HEK293 (cell line): Measurements from ENCODE around the gene TRMT112.
A peak's percentile ranks its signal among the peaks of the same experiment; 100 is the strongest.

Source experiments
- CTCF ChIA-PET: fragments of 350-600 bp; formaldehyde crosslinking; extraction: SDS; loops from one replicate; lab custom pipeline; 2021; ENCODE audit warnings: antibody characterized with exemption; lab: Yijun Ruan, JAX
- POLR2A ChIA-PET: fragments of 300-600 bp; formaldehyde crosslinking; extraction: SDS; loops from one replicate; lab custom pipeline; 2020; ENCODE audit warnings: antibody characterized with exemption, inconsistent platforms; lab: Yijun Ruan, JAX
- H3K27ac ChIP-seq: fragments of 200-500 bp; sonication (Bioruptor generic); 2 replicates; pipeline ENCODE4 v1.5.1; 2014; ENCODE audit warnings: low read depth, low read length, control low read depth, inconsistent platforms; ENCODE audit errors: extremely low read depth
- H3K36me3 ChIP-seq, 2 experiments: fragments of 200-500 bp in 1 of 2; sonication (Bioruptor generic) in 1 of 2; 1 replicate in 1 of 2; 2 replicates in 1 of 2; pipeline ENCODE4 v1.5.1; 2014 to 2017; ENCODE audit warnings: inconsistent platforms in 2 of 2, low read length in 2 of 2; ENCODE audit not compliant: control insufficient read depth in 2 of 2, insufficient read depth in 1 of 2
- H3K4me1 ChIP-seq: fragments of 200-500 bp; sonication (Bioruptor generic); 2 replicates; pipeline ENCODE4 v1.5.1; 2014; ENCODE audit warnings: mild to moderate bottlenecking, low read length, inconsistent platforms; ENCODE audit not compliant: control insufficient read depth, insufficient read depth
- H3K4me3 ChIP-seq: 2 replicates; pipeline ENCODE4 v1.5.1; 2011; ENCODE audit warnings: low read depth, mild to moderate bottlenecking, control low read depth, low read length, moderate library complexity
- H3K9me3 ChIP-seq: fragments of 200-500 bp; sonication (Bioruptor generic); 2 replicates; pipeline ENCODE4 v1.5.1; 2014; ENCODE audit warnings: low read depth, low read length, inconsistent platforms; ENCODE audit not compliant: control insufficient read depth, insufficient read depth
- EGR2 ChIP-seq: fragments of 450-650 bp; formaldehyde crosslinking; IDR thresholded peaks from 2 replicates; pipeline ENCODE4 v1.5.1; 2016; ENCODE audit warnings: low read depth, missing biosample characterization, missing genetic modification characterization
- GLIS1 ChIP-seq: fragments of 450-650 bp; formaldehyde crosslinking; IDR thresholded peaks from 2 replicates; pipeline ENCODE4 v1.5.1; 2016; ENCODE audit warnings: missing biosample characterization, missing genetic modification characterization
- KLF10 ChIP-seq: fragments of 450-650 bp; IDR thresholded peaks from 2 replicates; pipeline ENCODE4 v1.5.1; 2018; ENCODE audit warnings: missing biosample characterization, mild to moderate bottlenecking, missing genetic modification characterization
- KLF9 ChIP-seq: fragments of 450-650 bp; formaldehyde crosslinking; IDR thresholded peaks from 2 replicates; pipeline ENCODE4 v1.5.1; 2016; ENCODE audit warnings: missing biosample characterization, missing genetic modification characterization, low read depth
- MZF1 ChIP-seq: fragments of 450-650 bp; formaldehyde crosslinking; IDR thresholded peaks from 2 replicates; pipeline ENCODE4 v1.5.1; 2017; ENCODE audit warnings: missing biosample characterization, missing genetic modification characterization, borderline replicate concordance
- PRDM1 ChIP-seq: fragments of 450-650 bp; formaldehyde crosslinking; IDR thresholded peaks from 2 replicates; pipeline ENCODE4; 2016; ENCODE audit warnings: missing biosample characterization, missing genetic modification characterization
- ZBTB1 ChIP-seq: fragments of 450-650 bp; formaldehyde crosslinking; IDR thresholded peaks from 2 replicates; pipeline ENCODE4 v1.5.1; 2016; ENCODE audit warnings: missing biosample characterization, missing genetic modification characterization
- ZBTB7A ChIP-seq: fragments of 450-650 bp; formaldehyde crosslinking; IDR thresholded peaks from 2 replicates; pipeline ENCODE4 v1.5.1; 2016; ENCODE audit warnings: low read depth, missing biosample characterization, missing genetic modification characterization
- ZFHX2 ChIP-seq: fragments of 450-650 bp; formaldehyde crosslinking; conservative IDR thresholded peaks from 2 replicates; pipeline ENCODE4 v1.5.1; 2016; ENCODE audit warnings: missing biosample characterization, missing genetic modification characterization
- ZFP41 ChIP-seq: fragments of 450-650 bp; formaldehyde crosslinking; IDR thresholded peaks from 2 replicates; pipeline ENCODE4 v1.5.1; 2016; ENCODE audit warnings: missing biosample characterization, missing genetic modification characterization, borderline replicate concordance
- ZNF274 ChIP-seq, 2 experiments: fragments of 200-500 bp in 1 of 2; fragments of 450-650 bp in 1 of 2; sonication (Bioruptor generic) in 1 of 2; formaldehyde crosslinking in 1 of 2; IDR thresholded peaks; 2 replicates each; pipeline versions ENCODE4 v1.5.1 to v1.6.1; 2014 to 2016; ENCODE audit warnings: borderline replicate concordance in 1 of 2, inconsistent platforms in 1 of 2, low read length in 1 of 2, missing biosample characterization in 1 of 2, missing genetic modification characterization in 1 of 2
- ZNF280D ChIP-seq: fragments of 450-650 bp; formaldehyde crosslinking; IDR thresholded peaks from 2 replicates; pipeline ENCODE4 v1.5.1; 2016; ENCODE audit warnings: missing biosample characterization, missing genetic modification characterization
- ZNF335 ChIP-seq: fragments of 450-650 bp; formaldehyde crosslinking; conservative IDR thresholded peaks from 2 replicates; pipeline ENCODE4 v1.5.1; 2016; ENCODE audit warnings: missing biosample characterization, missing genetic modification characterization
- ZNF366 ChIP-seq: fragments of 450-650 bp; formaldehyde crosslinking; conservative IDR thresholded peaks from 2 replicates; pipeline ENCODE4 v1.5.1; 2016; ENCODE audit warnings: missing biosample characterization, missing genetic modification characterization
- ZNF426 ChIP-seq: fragments of 450-650 bp; formaldehyde crosslinking; IDR thresholded peaks from 2 replicates; pipeline ENCODE4 v1.5.1; 2017; ENCODE audit warnings: missing biosample characterization, missing genetic modification characterization, mild to moderate bottlenecking, inconsistent platforms, moderate library complexity
- ZNF561 ChIP-seq: fragments of 450-650 bp; IDR thresholded peaks from 2 replicates; pipeline ENCODE4 v1.5.1; 2018; ENCODE audit warnings: missing biosample characterization, missing genetic modification characterization, borderline replicate concordance
- ZNF585B ChIP-seq: fragments of 450-650 bp; formaldehyde crosslinking; IDR thresholded peaks from 2 replicates; pipeline ENCODE4 v1.5.1; 2016; ENCODE audit warnings: missing biosample characterization, missing genetic modification characterization
- ZNF623 ChIP-seq: fragments of 450-650 bp; formaldehyde crosslinking; IDR thresholded peaks from 2 replicates; pipeline ENCODE4 v1.5.1; 2016; ENCODE audit warnings: missing biosample characterization, missing genetic modification characterization
- ZNF624 ChIP-seq: fragments of 450-650 bp; formaldehyde crosslinking; IDR thresholded peaks from 2 replicates; pipeline ENCODE4 v1.5.1; 2017; ENCODE audit warnings: missing biosample characterization, missing genetic modification characterization
- ZNF626 ChIP-seq: fragments of 450-650 bp; sonication (Bioruptor Pico); formaldehyde crosslinking; IDR thresholded peaks from 2 replicates; pipeline ENCODE4 v1.5.1; 2018; ENCODE audit warnings: missing biosample characterization, missing genetic modification characterization, inconsistent platforms
- ZNF639 ChIP-seq: fragments of 450-650 bp; formaldehyde crosslinking; IDR thresholded peaks from 2 replicates; pipeline ENCODE4 v1.5.1; 2016; ENCODE audit warnings: missing biosample characterization, missing genetic modification characterization
- ZNF664 ChIP-seq: fragments of 450-650 bp; formaldehyde crosslinking; IDR thresholded peaks from 2 replicates; pipeline ENCODE4 v1.5.1; 2016; ENCODE audit warnings: missing biosample characterization, missing genetic modification characterization
- ZNF776 ChIP-seq: fragments of 450-650 bp; formaldehyde crosslinking; IDR thresholded peaks from 2 replicates; pipeline ENCODE4 v1.5.0; 2017; ENCODE audit warnings: missing biosample characterization, missing genetic modification characterization, borderline replicate concordance
- TF ChIP-seq, protein P1 (sequence below): fragments of 450-650 bp; IDR thresholded peaks from 2 replicates; pipeline ENCODE4 v1.5.1; 2018; ENCODE audit warnings: missing biosample characterization, missing genetic modification characterization
- TF ChIP-seq, protein P2 (sequence below): fragments of 450-650 bp; formaldehyde crosslinking; IDR thresholded peaks from 2 replicates; pipeline ENCODE4 v1.5.1; 2016; ENCODE audit warnings: missing biosample characterization, missing genetic modification characterization, borderline replicate concordance

TRMT112 gene

GRCh38 chr11:64361659-64362058, 44.3 kb upstream of the TRMT112 start (continued):
- TF ChIP-seq, protein P1, sequence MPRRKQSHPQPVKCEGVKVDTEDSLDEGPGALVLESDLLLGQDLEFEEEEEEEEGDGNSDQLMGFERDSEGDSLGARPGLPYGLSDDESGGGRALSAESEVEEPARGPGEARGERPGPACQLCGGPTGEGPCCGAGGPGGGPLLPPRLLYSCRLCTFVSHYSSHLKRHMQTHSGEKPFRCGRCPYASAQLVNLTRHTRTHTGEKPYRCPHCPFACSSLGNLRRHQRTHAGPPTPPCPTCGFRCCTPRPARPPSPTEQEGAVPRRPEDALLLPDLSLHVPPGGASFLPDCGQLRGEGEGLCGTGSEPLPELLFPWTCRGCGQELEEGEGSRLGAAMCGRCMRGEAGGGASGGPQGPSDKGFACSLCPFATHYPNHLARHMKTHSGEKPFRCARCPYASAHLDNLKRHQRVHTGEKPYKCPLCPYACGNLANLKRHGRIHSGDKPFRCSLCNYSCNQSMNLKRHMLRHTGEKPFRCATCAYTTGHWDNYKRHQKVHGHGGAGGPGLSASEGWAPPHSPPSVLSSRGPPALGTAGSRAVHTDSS (tag by site-specific recombination), result no peak
- no peak for TF ChIP-seq ZBTB7A (tag by site-specific recombination)
- no peak for TF ChIP-seq ZNF280D (tag by site-specific recombination)
- TF ChIP-seq ZNF366 (tag by site-specific recombination), result no peak
- TF ChIP-seq ZFHX2, result no peak
- no peak for TF ChIP-seq ZNF664 (tag by site-specific recombination)
- TF ChIP-seq, protein P2, sequence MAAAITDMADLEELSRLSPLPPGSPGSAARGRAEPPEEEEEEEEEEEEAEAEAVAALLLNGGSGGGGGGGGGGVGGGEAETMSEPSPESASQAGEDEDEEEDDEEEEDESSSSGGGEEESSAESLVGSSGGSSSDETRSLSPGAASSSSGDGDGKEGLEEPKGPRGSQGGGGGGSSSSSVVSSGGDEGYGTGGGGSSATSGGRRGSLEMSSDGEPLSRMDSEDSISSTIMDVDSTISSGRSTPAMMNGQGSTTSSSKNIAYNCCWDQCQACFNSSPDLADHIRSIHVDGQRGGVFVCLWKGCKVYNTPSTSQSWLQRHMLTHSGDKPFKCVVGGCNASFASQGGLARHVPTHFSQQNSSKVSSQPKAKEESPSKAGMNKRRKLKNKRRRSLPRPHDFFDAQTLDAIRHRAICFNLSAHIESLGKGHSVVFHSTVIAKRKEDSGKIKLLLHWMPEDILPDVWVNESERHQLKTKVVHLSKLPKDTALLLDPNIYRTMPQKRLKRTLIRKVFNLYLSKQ (tag by site-specific recombination), result no peak

GRCh38 chr11:64360448-64360921, 43.1 kb upstream of the TRMT112 start:
- no peak overlapping the region for H3K4me3 ChIP-seq
- CTCF ChIA-PET, result interaction anchor here (0.7 to 1.6 kb wide), 3 partner anchors 17 to 57 kb away, joined by 3 to 4 read pairs (median 4); partner anchors contain the start of genes PRDX5 and TRMT112
- POLR2A ChIA-PET, result interaction anchor here (1.2 kb wide), 1 partner anchor 43 kb away, joined by 7 read pairs; the partner anchor contains the start of gene PRDX5

GRCh38 chr11:64359712-64360445, 42.5 kb upstream of the TRMT112 start:
- Histone ChIP-seq H3K4me1 (no peaks in the 10 kb centered on the region; the same call in 1 of the 2 replicates), H3K27ac (no peak overlapping the region; the same call in 1 of the 2 replicates), H3K4me3 (peak overlapping the region; percentile 83), H3K9me3 (no peaks in the 10 kb centered on the region), H3K36me3 (peaks cover 0 to 40% of the 10 kb centered on the region in 2 experiments; a peak in 2 of 3 replicates)
- CTCF ChIA-PET, result interaction anchor here (0.7 to 7.8 kb wide), 6 partner anchors 16 to 289 kb away, joined by 3 to 81 read pairs (median 4); partner anchors contain the start of genes PRDX5 and TRMT112
- POLR2A ChIA-PET, result interaction anchor here (0.7 to 1.8 kb wide), 2 partner anchors 42 to 89 kb away, joined by 3 to 14 read pairs; partner anchors contain the start of genes PRDX5 and TRMT112
- TF ChIP-seq KLF9 (tag by site-specific recombination), result 0 out of 2 replicates have a peak, but pooled peaks have one; percentile 16
- no peak for TF ChIP-seq ZNF776
- TF ChIP-seq ZNF585B (tag by site-specific recombination), result no peak
- TF ChIP-seq KLF10 (tag by site-specific recombination), result no peak
- TF ChIP-seq ZNF274 (IDR thresholded peaks at IDR 0.05; ENCODE audit: low read length), result no peak
- TF ChIP-seq ZNF274 (tag by site-specific recombination; IDR thresholded peaks at IDR 0.05; ENCODE audit: borderline replicate concordance), result no peak
- no peak for TF ChIP-seq MZF1 (tag by site-specific recombination)
- TF ChIP-seq ZNF624 (tag by site-specific recombination), result no peak
- TF ChIP-seq ZNF626 (tag by site-specific recombination), result no peak
- TF ChIP-seq ZNF335, result no peak
- no peak for TF ChIP-seq PRDM1 (tag by site-specific recombination)
- no peak for TF ChIP-seq ZFP41
- TF ChIP-seq ZNF623, result no peak
- TF ChIP-seq ZNF426 (tag by site-specific recombination), result no peak
- TF ChIP-seq ZNF561 (tag by site-specific recombination), result no peak
- TF ChIP-seq ZNF639, result no peak
- 0 out of 2 replicates have a peak, but pooled peaks have one; percentile 12 for TF ChIP-seq EGR2 (tag by site-specific recombination)

More at GRCh38 chr11:64360448-64360921, 43.1 kb upstream of the TRMT112 start:
- TF ChIP-seq GLIS1 (tag by site-specific recombination), result peak; percentile 57
- TF ChIP-seq ZBTB1 (tag by site-specific recombination), result no peak
- H3K9me3 ChIP-seq, result no peaks in the 10 kb centered on the region
- no peak overlapping the region for H3K27ac ChIP-seq
- H3K4me1 ChIP-seq, result no peaks in the 10 kb centered on the region; the same call in 1 of the 2 replicates
- peaks cover 0 to 46% of the 10 kb centered on the region in 2 experiments; a peak in 2 of 3 replicates for H3K36me3 ChIP-seq
